HepG2 (cell line): ENCODE results near the gene IL16. TPM values are rescaled to one million over a fixed set of nuclear protein-coding genes. Genes with fewer than 3 reads are reported as not detected.

Experiments used
- ATAC-seq: fragments of 200-7000 bp; cut with Tn5 transposase; 3 replicates; pipeline ENCODE4 v1.9.1; 2020; ENCODE audit warnings: mild to moderate bottlenecking, moderate library complexity
- BruUV-seq: library from RNA; stranded (reverse); fragments of 400-500 nt; replicated peaks from 2 replicates; lab custom pipeline; 2021; lab: Mats Ljungman, UMichigan
- CTCF ChIA-PET: fragments of 300-600 bp; formaldehyde crosslinking; extraction: SDS; loops from one replicate; lab custom pipeline; 2021; ENCODE audit warnings: low total read pairs, inconsistent platforms, low intra/inter-chr PET ratio; lab: Yijun Ruan, JAX
- POLR2A ChIA-PET: fragments of 350-600 bp; sonication (Branson Sonifier 250); formaldehyde crosslinking; loops from one replicate; lab custom pipeline; 2020; ENCODE audit warnings: antibody characterized with exemption, inconsistent platforms; lab: Yijun Ruan, JAX
- DNase-seq: peaks from one replicate; pipeline ENCODE4 v3.0.0-alpha.2; 2015; ENCODE audit warnings: low spot score
- FAIRE-seq: peaks from 3 replicates; lab custom pipeline; 2011; peaks lifted over from hg19 to GRCh38; lab: Jason Lieb, UNC
- H2AFZ ChIP-seq: one replicate; pipeline ENCODE4 v1.6.1; 2011; ENCODE audit warnings: low read length, inconsistent platforms
- H3K27ac ChIP-seq: fragments of 300-600 bp; 3 replicates; pipeline ENCODE4 v1.8.0; 2011; ENCODE audit warnings: mixed run types, mild to moderate bottlenecking, mixed read lengths, low read length, inconsistent platforms; ENCODE audit not compliant: insufficient read depth; ENCODE audit errors: extremely low read length
- H3K27me3 ChIP-seq, 2 experiments: fragments of 200-600 bp in 1 of 2; 2 replicates in 1 of 2; 3 replicates in 1 of 2; pipeline versions ENCODE4 v1.6.0 to v1.8.0; 2011; ENCODE audit warnings: low read length in 2 of 2, mild to moderate bottlenecking in 2 of 2, moderate library complexity in 2 of 2, inconsistent platforms in 1 of 2; ENCODE audit not compliant: insufficient read depth in 2 of 2, control insufficient read depth in 1 of 2
- H3K36me3 ChIP-seq, 2 experiments: fragments of 200-600 bp in 1 of 2; replicated peaks in 1 of 2; 2 replicates in 1 of 2; 3 replicates in 1 of 2; pipeline versions ENCODE4 v1.5.1 to v1.8.0; 2011; ENCODE audit warnings: low read length in 2 of 2, inconsistent platforms in 1 of 2; ENCODE audit not compliant: insufficient read depth in 2 of 2, control insufficient read depth in 1 of 2
- H3K4me1 ChIP-seq: 2 replicates; pipeline ENCODE4 v1.5.1; 2012; ENCODE audit warnings: low read length, inconsistent platforms; ENCODE audit not compliant: insufficient read depth
- H3K4me2 ChIP-seq: 2 replicates; pipeline ENCODE4 v1.6.0; 2011; ENCODE audit warnings: low read depth, low read length, inconsistent platforms
- H3K4me3 ChIP-seq, 3 experiments: fragments of 200-600 bp in 1 of 3; sonication (generic), shearing (Covaris generic) in 1 of 3; replicated peaks in 1 of 3; 2 replicates each; pipeline ENCODE4 v1.5.1; 2011 to 2016; ENCODE audit warnings: low read length in 3 of 3, inconsistent platforms in 2 of 3, low read depth in 2 of 3, mild to moderate bottlenecking in 2 of 3, control low read depth in 1 of 3, mixed read lengths in 1 of 3; ENCODE audit not compliant: insufficient read depth in 1 of 3
- H3K79me2 ChIP-seq: one replicate; pipeline ENCODE4 v1.6.1; 2011; ENCODE audit warnings: low read length, inconsistent platforms; ENCODE audit not compliant: insufficient read depth
- H3K9ac ChIP-seq: 2 replicates; pipeline ENCODE4 v1.6.0; 2011; ENCODE audit warnings: mild to moderate bottlenecking, low read depth, low read length, inconsistent platforms; ENCODE audit not compliant: insufficient read depth
- H3K9me3 ChIP-seq: 2 replicates; pipeline ENCODE4 v1.5.1; 2012; ENCODE audit warnings: mild to moderate bottlenecking, low read length
- H4K20me1 ChIP-seq: 2 replicates; pipeline ENCODE4 v1.6.0; 2011; ENCODE audit warnings: inconsistent platforms, mild to moderate bottlenecking, low read length, moderate library complexity; ENCODE audit not compliant: insufficient read depth
- IRX3 ChIP-seq: sonication (generic); formaldehyde crosslinking; IDR thresholded peaks from 2 replicates; pipeline ENCODE4 v1.8.1; 2023; ENCODE audit warnings: mild to moderate bottlenecking, low read depth, missing genetic modification reagents, borderline replicate concordance
- MLXIP ChIP-seq: sonication (generic); formaldehyde crosslinking; IDR thresholded peaks from 2 replicates; pipeline ENCODE4 v1.9.0; 2021; ENCODE audit warnings: missing genetic modification reagents, borderline replicate concordance
- POLR2AphosphoS2 ChIP-seq: IDR thresholded peaks from 2 replicates; pipeline ENCODE4 v1.6.1; 2011; ENCODE audit warnings: low read depth, low read length, improper control_type of control experiment
- SRSF9 ChIP-seq: fragments of 200-400 bp; formaldehyde crosslinking; IDR thresholded peaks from 2 replicates; pipeline ENCODE4 v1.6.1; 2018; ENCODE audit warnings: borderline replicate concordance, mild to moderate bottlenecking, low read depth, low read length; ENCODE audit not compliant: insufficient read depth, poor library complexity, severe bottlenecking
- ZFP36L1 ChIP-seq: sonication (generic); formaldehyde crosslinking; IDR thresholded peaks from 2 replicates; pipeline ENCODE4 v1.8.0; 2022; ENCODE audit warnings: mild to moderate bottlenecking, missing genetic modification reagents, moderate library complexity
- ZNF205 ChIP-seq: IDR thresholded peaks from 2 replicates; pipeline ENCODE4 v1.6.1; 2018; ENCODE audit warnings: missing biosample characterization, missing genetic modification reagents
- ZNF580 ChIP-seq: IDR thresholded peaks from 2 replicates; pipeline ENCODE4 v1.6.1; 2016; ENCODE audit warnings: low read depth, borderline replicate concordance
- ZSCAN12 ChIP-seq: sonication (generic); formaldehyde crosslinking; IDR thresholded peaks from 2 replicates; pipeline ENCODE4 v1.9.0; 2021; ENCODE audit warnings: mild to moderate bottlenecking, missing genetic modification reagents
- ZXDC ChIP-seq: sonication (generic); formaldehyde crosslinking; IDR thresholded peaks from 2 replicates; pipeline ENCODE4 v1.5.0; 2020; ENCODE audit warnings: mild to moderate bottlenecking, missing genetic modification reagents
- WGBS: methylation state at CpG from one replicate; pipeline ENCODE4 v1.1.6; 2017; ENCODE audit warnings: low lambda C conversion rate; 5-methylcytosine and 5-hydroxymethylcytosine counted together
- in situ Hi-C: cut with HindIII; loops from 2 replicates; pipeline ENCODE4 v1.10.0; 2017; ENCODE audit warnings: low pct_unique_long_range_greater_than_20kb; ENCODE audit not compliant: extremely low pct_ligation_motif_present
- intact Hi-C: fragments of 100-400 bp; cut with micrococcal nuclease; formaldehyde crosslinking; loops from one replicate; pipeline ENCODE4 v1.10.0; 2022; ENCODE audit not compliant: unreplicated experiment
- polyA plus RNA-seq, 8 experiments: library from polyadenylated mRNA; depleted of rRNA in 3 of 8; stranded (reverse) in 7 of 8; unstranded in 1 of 8; fragments of >200 nt; fragmentation: Illumina TruSeq in 4 of 8; extraction: Trizol in 4 of 8; gene quantifications; 2 replicates each; pipeline versions ENCODE4 v1.2.1 to v1.2.3, GENCODE V29; 2011 to 2016; ENCODE audit warnings: low read depth in 4 of 8, missing spikeins in 1 of 8, mixed read lengths in 1 of 8; ENCODE audit not compliant: insufficient read depth in 1 of 8
- total RNA-seq, 5 experiments: library from RNA; depleted of rRNA; stranded (reverse); fragments of >200 nt; fragmentation: Illumina TruSeq; extraction: Trizol; gene quantifications; 2 replicates each; pipeline ENCODE4 v1.2.3, GENCODE V29; 2016; ENCODE audit warnings: low read depth in 1 of 5

The IL16 gene
- total and polyA plus RNA-seq, 2 of the 13 experiments (the other 11 are each of a cell fraction or from before 2014, with no cell fraction given), result 0.03 TPM; not detected in 1

- Histone ChIP-seq H2AFZ (no peak overlapping the region), H3K4me2 (no peak overlapping the region), H3K4me3 (no peak overlapping the region), H3K79me2 (no peaks in the 10 kb centered on the region), H3K27me3 (peaks cover 0 to 26% of the 10 kb centered on the region in 2 experiments; a peak in 2 of 5 replicates), H3K27ac (no peak overlapping the region), H4K20me1 (no peaks in the 10 kb centered on the region), H3K4me1 (no peaks in the 10 kb centered on the region)
- intact Hi-C loops (no loop called here), in situ Hi-C loops (no loop called here)
- DNase-seq, result no peak
- 19% methylated on average over 3 of the region's 4 CpGs for WGBS
- no TSS peak for BruUV-seq
- no peak for ATAC-seq
- CTCF ChIA-PET, result no interaction called here
- TF ChIP-seq SRSF9 (no peak), POLR2AphosphoS2 (no peak), IRX3 (no peak), ZNF580 (no peak), MLXIP (CRISPR knock-in tag) (no peak), ZFP36L1 (CRISPR knock-in tag) (no peak), ZXDC (CRISPR knock-in tag) (no peak), ZSCAN12 (CRISPR knock-in tag) (no peak), ZNF205 (CRISPR knock-in tag) (no peak)
- TF ChIP-seq, all 625 proteins: peak for 0
- FAIRE-seq, result no peak
- POLR2A ChIA-PET, result no interaction called here
- no peaks in the 10 kb centered on the region for H3K9me3 ChIP-seq
- no peaks in the 10 kb centered on the region for H3K36me3 ChIP-seq
- H3K9ac ChIP-seq, result no peak overlapping the region
These were observed 101.2 kb downstream of the IL16 start for GRCh38 chr15:81297603-81298575.
